Prostate gland (tissue), 2 donors: ENCODE measurements around the gene KRTDAP. TPM values are rescaled to one million over a fixed set of nuclear protein-coding genes. Genes with fewer than 3 reads are reported as not detected.

Source experiments
- DNase-seq: peaks from one replicate; pipeline ENCODE4 v3.0.0-alpha.2; 2019; ENCODE audit warnings: low spot score
- H3K27ac ChIP-seq, 2 donors: fragments of 200-600 bp; sonication (generic); 2 replicates each; pipeline ENCODE4 v1.5.1; 2017 to 2019
- H3K27me3 ChIP-seq: fragments of 200-600 bp; sonication (generic); replicated peaks from 2 replicates; pipeline ENCODE4 v1.5.1; 2019; ENCODE audit not compliant: insufficient read depth
- H3K36me3 ChIP-seq, 2 donors: fragments of 200-600 bp; sonication (generic); 1 replicate in 1 of 2; 2 replicates in 1 of 2; pipeline versions ENCODE4 v1.5.1 to v1.8.1; 2017 to 2019
- H3K4me1 ChIP-seq: fragments of 200-600 bp; sonication (generic); replicated peaks from 2 replicates; pipeline ENCODE4 v1.5.1; 2019
- H3K4me3 ChIP-seq, 2 donors: fragments of 200-600 bp; sonication (generic); 2 replicates each; pipeline ENCODE4 v1.5.1; 2017 to 2019
- H3K9me3 ChIP-seq: fragments of 200-600 bp; sonication (generic); 2 replicates; pipeline ENCODE4 v1.5.1; 2017
- CTCF ChIP-seq, 4 experiments: fragments of 200-600 bp in 2 of 4; fragments of 450-650 bp in 2 of 4; sonication (generic) in 2 of 4; IDR thresholded peaks; 1 replicate in 3 of 4; 2 replicates in 1 of 4; pipeline ENCODE4 v1.5.1; 2016 to 2019; ENCODE audit warnings: antibody characterized with exemption in 4 of 4, mild to moderate bottlenecking in 2 of 4, moderate library complexity in 2 of 4
- POLR2A ChIP-seq: fragments of 450-650 bp; IDR thresholded peaks from one replicate; pipeline ENCODE4 v1.6.1; 2016; ENCODE audit warnings: antibody characterized with exemption, mild to moderate bottlenecking
- POLR2AphosphoS5 ChIP-seq: sonication (generic); formaldehyde crosslinking; IDR thresholded peaks from one replicate; pipeline ENCODE4 v1.6.1; 2017; ENCODE audit warnings: antibody characterized with exemption
- WGBS: methylation state at CpG from one replicate; pipeline ENCODE4 v1.1.5; 2018; 5-methylcytosine and 5-hydroxymethylcytosine counted together
- intact Hi-C: fragments of 100-400 bp; cut with DNase I; formaldehyde crosslinking; loops from one replicate; pipeline ENCODE4 v1.14.2; 2022
- total RNA-seq, 2 donors: library from RNA; depleted of rRNA; stranded (reverse); fragments of >200 nt; gene quantifications; one replicate each; pipeline ENCODE4 v1.1.0, GENCODE V29; 2016

KRTDAP gene
- total RNA-seq, 2 donors from 2014 or later, result 3.6 to 58.6 TPM

DNA sequence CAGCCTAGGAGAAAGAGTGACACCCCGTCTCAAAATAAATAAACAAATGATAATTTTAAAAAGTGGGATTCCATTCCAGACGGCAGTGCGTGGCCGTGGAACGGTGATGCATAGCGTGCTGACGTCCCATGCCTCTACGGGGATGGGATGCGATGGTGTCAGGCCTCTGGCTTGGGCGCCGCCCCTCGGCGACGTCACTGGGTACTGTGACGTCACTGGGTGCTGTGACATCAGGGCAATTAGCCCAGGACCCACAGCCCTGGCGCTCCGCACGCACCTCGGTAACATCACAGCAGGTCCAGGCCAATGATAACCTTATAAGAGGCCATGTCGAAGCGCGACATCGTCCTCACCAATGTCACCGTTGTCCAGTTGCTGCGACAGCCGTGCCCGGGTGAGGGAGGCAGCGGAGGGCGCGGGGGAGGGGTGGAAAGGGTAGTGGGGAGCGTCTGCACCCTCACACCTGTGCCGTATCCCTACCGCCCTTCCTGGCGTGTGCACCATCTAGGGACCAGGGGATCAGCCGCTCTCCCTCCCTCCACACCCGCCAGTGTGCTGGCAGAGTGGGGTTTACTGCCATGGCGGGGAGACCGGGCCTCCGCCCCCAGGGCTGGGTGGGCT, 43.0 kb upstream of the KRTDAP start, which contains the start of gene GAPDHS:
Gene GAPDHS, plus strand, starts transcription at position 256 of the 621 bp plus-strand sequence. Its CDS starts 72 bp downstream, at position 328.
- no peak within 1 kb of the TSS for H3K27ac ChIP-seq
- DNase-seq, result no peak
- no peaks in the 10 kb centered on the region for H3K27me3 ChIP-seq

DNA sequence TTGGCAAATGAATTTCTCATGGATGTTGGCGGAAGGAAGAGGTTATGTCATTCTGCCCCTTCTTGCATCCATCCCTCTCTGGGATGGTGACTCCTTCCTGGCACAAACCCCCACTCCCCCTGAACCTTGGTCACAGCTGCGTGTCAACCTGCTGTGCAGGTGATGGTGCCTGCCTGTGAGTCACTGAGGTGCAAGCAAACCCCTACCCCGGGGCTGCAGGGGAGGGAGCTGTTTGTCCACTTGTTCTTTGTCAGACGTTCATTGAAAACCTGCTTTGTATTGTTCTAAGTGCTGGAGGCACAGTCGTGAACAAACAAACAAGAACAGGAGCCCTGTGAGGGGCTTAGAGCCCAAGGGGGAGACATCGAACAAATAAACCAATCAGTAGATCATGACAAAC, 41.0 kb upstream of the KRTDAP start:
- DNase-seq, result no peak
- Histone ChIP-seq H3K27ac (no peak overlapping the region), H3K9me3 (no peaks in the 10 kb centered on the region), H3K4me3 (no peak overlapping the region), H3K4me1 (no peaks in the 10 kb centered on the region), H3K36me3 (no peaks in the 10 kb centered on the region), H3K27me3 (no peaks in the 10 kb centered on the region)
- 42% methylated on average over 6 of the region's 6 CpGs for WGBS
- intact Hi-C loops, result no loop called here
- TF ChIP-seq POLR2AphosphoS5 (no peak), POLR2A (no peak), CTCF (IDR thresholded peaks at IDR 0.05) (no peak)

More for the DNA sequence above, 43.0 kb upstream of the KRTDAP start, which contains the start of gene GAPDHS:
- TF ChIP-seq POLR2A (no peak), CTCF (IDR thresholded peaks at IDR 0.05) (no peak), POLR2AphosphoS5 (no peak)
- H3K36me3 ChIP-seq, result no peaks in the 10 kb centered on the region
- no peaks in the 10 kb centered on the region for H3K9me3 ChIP-seq
- intact Hi-C loops, result no loop called here
- 29% methylated on average over 39 of the region's 39 CpGs for WGBS
- H3K4me1 ChIP-seq, result no peaks in the 10 kb centered on the region
- H3K4me3 ChIP-seq, result no peak within 1 kb of the TSS

- no peak for DNase-seq
- Histone ChIP-seq H3K27ac (no peak overlapping the region), H3K9me3 (no peaks in the 10 kb centered on the region), H3K4me3 (no peak overlapping the region), H3K27me3 (no peaks in the 10 kb centered on the region), H3K4me1 (no peaks in the 10 kb centered on the region), H3K36me3 (no peaks in the 10 kb centered on the region)
- WGBS, result 31% methylated on average over 19 of the region's 19 CpGs
- TF ChIP-seq POLR2AphosphoS5, result no peak
- no peak for TF ChIP-seq POLR2A
- no peak for TF ChIP-seq CTCF (IDR thresholded peaks at IDR 0.05)
- intact Hi-C loops, result no loop called here
Observed at GRCh38 chr19:35529241-35530218, 39.3 kb upstream of the KRTDAP start.

- H3K4me1 ChIP-seq, result no peaks in the 10 kb centered on the region
- no peak for DNase-seq
- H3K27ac ChIP-seq, result no peak within 1 kb of the TSS
- no peaks in the 10 kb centered on the region for H3K36me3 ChIP-seq
- TF ChIP-seq POLR2A (no peak), CTCF (IDR thresholded peaks at IDR 0.05) (no peak), POLR2AphosphoS5 (no peak)
- no peaks in the 10 kb centered on the region for H3K27me3 ChIP-seq
- no peak within 1 kb of the TSS for H3K4me3 ChIP-seq
- H3K9me3 ChIP-seq, result no peaks in the 10 kb centered on the region
- intact Hi-C loops, result no loop called here
- 83% methylated on average over 11 of the region's 11 CpGs for WGBS
Observed at GRCh38 chr19:35528218-35529038, 38.2 kb upstream of the KRTDAP start, which contains the start of gene SBSN. Gene SBSN, minus strand, starts transcription at chr19:35528311. Its CDS starts 30 bp downstream, at chr19:35528281.
